ENCODE measurements around the gene CDKL1.
A peak's percentile ranks its signal among the peaks of the same experiment; 100 is the strongest.
"Not testable (repeated sequence)": the region's sequence is repeated elsewhere in the genome, so short reads cannot be mapped to it uniquely, and the experiment has no call there.

The CDKL1 gene

DNA sequence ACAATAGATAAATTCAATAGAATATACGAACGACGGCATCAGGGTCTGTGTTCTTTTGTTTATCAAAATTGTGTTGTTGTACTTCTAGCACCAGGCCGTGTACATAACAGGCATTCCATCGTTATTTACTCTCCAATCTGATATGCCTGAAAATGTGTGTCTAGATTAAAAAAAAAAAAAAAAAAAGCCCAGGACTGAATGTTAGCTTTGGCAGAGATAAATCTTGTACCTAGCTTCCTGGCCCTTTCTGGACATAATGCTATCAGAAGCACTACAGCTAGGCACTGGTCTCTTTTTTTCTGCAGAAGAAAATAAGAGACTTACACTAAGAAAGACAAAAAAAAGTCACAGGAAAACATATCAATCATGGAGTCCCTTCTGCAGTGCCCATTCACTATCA lies 37.0 kb downstream of the CDKL1 start:
- no peak for DNase-seq (ENCODE audit: extremely low read depth in 1 of 2, low read depth in 1 of 2)

DNA sequence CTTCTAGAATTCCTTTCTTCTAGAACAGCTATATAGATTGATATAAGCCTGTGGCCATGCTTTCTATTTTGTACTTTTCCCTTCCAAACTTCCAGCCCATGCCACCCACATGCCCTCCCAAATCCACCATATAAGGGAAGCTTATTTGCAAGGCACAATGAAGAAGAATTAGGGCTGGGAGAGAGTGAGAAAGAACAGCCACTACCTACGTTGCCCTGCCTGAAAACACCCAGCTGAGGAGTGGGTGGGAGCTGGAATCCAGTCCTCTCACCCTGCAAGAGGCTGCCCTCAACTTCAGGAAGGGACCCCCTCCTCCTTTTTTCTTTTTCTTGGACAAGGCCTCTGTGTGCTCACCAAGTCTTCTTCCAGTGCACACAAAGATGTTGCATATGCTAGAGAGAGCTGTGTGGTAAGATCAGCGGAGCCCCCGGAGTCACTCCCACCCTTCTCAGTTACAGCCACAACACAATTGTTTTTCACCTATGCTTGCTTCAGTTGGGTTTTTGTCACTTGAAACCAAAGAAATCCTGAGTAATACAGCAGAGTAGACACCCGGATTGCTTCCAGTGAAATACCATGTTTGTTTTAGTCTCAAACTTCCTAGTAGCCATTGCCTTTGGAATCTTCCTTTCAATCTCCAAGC lies 38.8 kb downstream of the CDKL1 start:
- DNase-seq (ENCODE audit: extremely low read depth in 1 of 2, low read depth in 1 of 2) = no peak

- no peak for DNase-seq (ENCODE audit: extremely low read depth in 1 of 2, low read depth in 1 of 2)
Observed at GRCh38 chr14:50357124-50357523, 39.6 kb downstream of the CDKL1 start.

- DNase-seq (ENCODE audit: extremely low read depth in 1 of 2, low read depth in 1 of 2) = not testable (repeated sequence)
Observed at GRCh38 chr14:50356283-50356682, 40.4 kb downstream of the CDKL1 start.

DNA sequence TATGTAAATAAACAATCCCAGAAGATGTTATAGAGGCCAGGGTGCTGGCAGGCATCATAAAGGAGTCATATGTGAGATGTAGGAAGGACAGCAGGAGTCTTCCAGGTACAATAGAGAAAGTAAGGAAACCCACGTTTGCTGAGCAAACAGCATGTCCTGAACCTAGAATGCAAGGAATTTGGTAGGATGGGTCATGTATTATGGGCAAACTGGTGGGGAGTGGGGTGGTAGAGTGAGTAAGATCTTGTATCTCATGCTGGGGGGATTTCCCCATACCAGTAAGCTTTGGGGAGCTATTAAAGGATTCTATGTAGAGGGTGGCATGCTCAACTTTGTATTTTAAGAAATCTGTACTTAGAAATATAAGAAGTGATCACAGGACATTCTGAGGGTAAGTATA lies 41.0 kb downstream of the CDKL1 start:
- no peak for DNase-seq (ENCODE audit: extremely low read depth in 1 of 2, low read depth in 1 of 2)

DNA sequence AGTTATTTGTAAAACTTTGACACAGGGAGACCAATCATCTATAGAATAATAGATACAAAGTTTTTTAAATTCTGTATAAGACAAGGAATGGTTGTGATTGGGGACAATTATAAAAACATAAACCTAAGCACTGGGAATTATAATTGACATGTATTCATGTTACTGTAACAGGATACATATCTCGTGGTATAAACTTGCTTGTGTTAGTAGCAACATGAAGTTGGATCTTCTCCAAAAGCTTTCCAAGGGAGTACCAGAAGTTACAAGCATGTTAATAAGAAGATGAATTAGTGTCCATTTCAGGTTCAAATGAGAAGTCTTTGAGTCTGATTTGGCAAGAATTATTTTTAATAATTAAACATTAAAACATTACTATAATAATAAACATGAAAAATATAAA lies 42.2 kb downstream of the CDKL1 start:
- DNase-seq (ENCODE audit: extremely low read depth in 1 of 2, low read depth in 1 of 2) = no peak

DNA sequence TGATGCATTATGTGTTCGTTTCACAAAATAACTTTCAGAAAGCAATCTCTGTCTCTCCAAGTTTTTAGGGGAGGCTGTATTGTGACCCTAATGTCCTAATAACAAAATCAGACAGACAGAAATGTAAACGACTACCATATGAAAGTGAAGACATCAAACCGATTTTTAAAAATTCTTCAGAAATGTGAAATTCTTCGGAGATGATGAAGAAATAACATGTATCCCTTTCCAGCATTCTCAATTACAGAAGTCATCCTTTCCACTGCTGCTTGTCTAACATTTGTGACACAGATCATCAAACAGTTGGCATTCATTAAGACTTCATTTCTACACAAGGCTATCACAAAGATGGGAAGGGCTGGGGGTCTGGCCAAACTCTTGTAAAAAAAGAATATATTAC lies 43.6 kb downstream of the CDKL1 start:
- DNase-seq (ENCODE audit: extremely low read depth in 1 of 2, low read depth in 1 of 2) = no peak

DNA sequence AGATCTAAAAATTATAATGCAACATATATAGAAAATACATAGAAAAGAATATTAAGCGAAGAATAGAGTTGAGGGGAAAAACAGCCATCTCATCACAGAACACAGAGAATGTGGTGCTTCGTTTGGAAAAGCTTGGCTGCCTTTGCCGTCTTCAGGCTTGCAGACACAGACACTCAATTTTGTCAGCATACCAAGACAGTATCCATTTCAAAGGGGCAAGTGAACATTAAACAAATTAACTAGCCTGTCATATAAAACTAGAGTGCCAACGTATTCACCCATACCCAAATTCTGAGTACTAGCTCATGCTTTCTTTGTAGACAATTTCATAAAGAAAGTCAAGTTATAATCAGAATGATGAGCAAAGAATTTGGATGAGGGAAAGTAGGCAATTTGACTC lies 44.1 kb downstream of the CDKL1 start:
- no peak for DNase-seq (ENCODE audit: extremely low read depth in 1 of 2, low read depth in 1 of 2)

GRCh38 chr14:50350975-50351374 lies 45.7 kb downstream of the CDKL1 start:
- no peak for DNase-seq (ENCODE audit: extremely low read depth in 1 of 2, low read depth in 1 of 2)

DNA sequence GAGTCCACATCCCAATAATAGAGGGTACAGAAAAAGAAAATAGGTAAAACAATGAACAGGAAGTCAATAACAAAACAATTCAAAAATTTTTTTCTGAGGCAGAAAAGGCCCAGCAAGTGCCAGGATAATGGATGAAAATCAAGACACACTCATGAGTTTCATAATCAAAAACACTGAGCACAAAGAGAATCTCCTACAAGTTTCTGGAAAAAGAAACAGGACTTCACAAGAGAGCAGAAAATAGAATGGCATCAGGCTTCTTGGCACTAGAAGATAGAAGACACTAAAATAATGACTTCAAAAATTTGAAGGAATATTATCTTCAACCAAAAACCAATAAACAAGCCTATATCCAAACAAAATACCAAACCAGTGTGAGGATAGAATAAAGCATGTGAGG lies 47.7 kb downstream of the CDKL1 start:
- DNase-seq (ENCODE audit: extremely low read depth in 1 of 2, low read depth in 1 of 2) = no peak

DNA sequence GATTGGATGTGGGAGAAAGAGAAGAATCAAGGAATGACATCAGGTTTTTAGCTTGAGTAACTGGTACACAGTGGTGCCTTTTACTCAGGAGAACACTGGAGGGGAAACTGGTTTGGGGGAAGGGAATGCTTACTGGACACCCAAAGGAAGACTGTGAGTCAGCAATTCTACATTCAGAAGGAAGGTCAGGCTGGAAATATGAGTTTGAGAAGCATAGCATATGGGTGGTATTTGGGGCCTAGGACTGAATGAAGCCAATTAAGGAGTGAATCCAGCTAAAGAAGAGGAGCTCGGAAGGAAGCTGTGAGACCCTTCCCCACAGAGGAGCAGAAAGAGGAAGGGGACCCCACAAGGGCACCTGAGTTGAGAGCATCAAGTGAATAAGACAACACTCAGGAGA lies 49.2 kb downstream of the CDKL1 start:
- DNase-seq (ENCODE audit: extremely low read depth in 1 of 2, low read depth in 1 of 2) = no peak

GRCh38 chr14:50345846-50346422 lies 50.7 kb downstream of the CDKL1 start:
- no peak for DNase-seq (ENCODE audit: extremely low read depth in 1 of 2, low read depth in 1 of 2)

- no peak for DNase-seq (ENCODE audit: extremely low read depth in 1 of 2, low read depth in 1 of 2)
Observed at GRCh38 chr14:50344876-50345563, 51.7 kb downstream of the CDKL1 start.

- peak; percentile 56 to 81 for DNase-seq (ENCODE audit: extremely low read depth in 1 of 2, low read depth in 1 of 2)
Observed at GRCh38 chr14:50344116-50344775, 52.4 kb downstream of the CDKL1 start.

GRCh38 chr14:50343434-50343833 lies 53.2 kb downstream of the CDKL1 start:
- no peak for DNase-seq (ENCODE audit: extremely low read depth in 1 of 2, low read depth in 1 of 2)

DNA sequence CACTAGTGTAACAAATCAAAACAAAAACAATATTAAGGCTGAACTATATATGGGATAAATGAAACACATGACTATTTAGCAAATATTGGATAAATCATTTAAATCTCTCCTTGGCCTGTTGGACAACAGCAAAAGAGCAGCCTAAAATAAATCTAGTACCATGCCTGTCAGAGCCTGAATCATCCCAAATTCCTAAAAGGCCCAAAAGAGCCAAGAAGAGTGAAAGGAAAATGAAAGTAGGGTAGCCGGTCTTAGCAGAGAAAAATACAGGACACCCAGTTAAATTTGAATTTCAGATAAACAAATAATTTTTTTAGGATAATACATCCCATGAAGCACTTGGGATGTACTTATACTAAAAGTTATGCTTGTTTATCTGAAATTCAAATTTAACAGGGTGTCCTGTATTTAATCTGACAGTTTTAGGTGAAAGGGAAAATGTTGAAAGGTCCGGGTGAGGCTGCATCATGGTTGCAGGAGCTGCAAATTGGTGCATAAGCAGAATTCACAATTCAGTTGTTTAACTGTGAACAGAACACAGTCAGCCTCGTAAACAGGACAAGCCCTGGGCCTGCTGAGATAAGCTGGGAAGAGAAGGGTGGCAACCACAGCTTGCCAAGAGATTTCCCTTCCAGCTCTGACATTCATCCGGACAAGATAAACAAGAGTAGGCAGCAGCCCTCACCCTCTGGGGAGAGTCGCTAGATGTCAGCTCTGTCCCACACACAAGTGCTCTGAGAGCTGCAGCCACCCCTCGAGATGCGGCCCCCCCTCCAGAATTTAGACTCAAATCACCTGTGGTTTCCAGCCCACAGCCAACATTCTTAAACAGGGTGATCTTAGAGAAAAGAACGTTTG lies 54.2 kb downstream of the CDKL1 start:
- peak in 1 of 2 donors; percentile 32 for DNase-seq (ENCODE audit: extremely low read depth in 1 of 2, low read depth in 1 of 2)

- DNase-seq (ENCODE audit: extremely low read depth in 1 of 2, low read depth in 1 of 2) = no peak
Observed at GRCh38 chr14:50340963-50341362, 55.7 kb downstream of the CDKL1 start.

DNA sequence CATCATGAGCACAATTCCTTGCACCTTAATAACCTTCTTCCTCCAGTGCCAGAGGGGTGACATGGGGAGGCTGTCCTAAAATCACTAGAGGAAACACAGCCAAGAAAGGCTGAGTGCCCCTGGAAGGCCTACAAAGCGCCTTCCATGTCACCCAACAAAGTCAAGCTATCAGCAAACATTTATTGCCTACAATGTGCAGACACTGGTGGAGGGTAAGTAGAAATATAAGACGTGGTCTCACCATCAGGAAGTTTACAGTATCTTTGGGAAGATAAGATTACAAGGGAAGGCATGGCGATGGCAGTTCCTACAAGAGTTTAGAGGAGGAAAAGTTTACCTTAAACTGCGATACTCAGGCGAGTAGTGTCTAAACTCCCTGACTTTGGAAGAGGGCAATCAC lies 56.6 kb downstream of the CDKL1 start:
- DNase-seq (ENCODE audit: extremely low read depth in 1 of 2, low read depth in 1 of 2) = no peak

DNA sequence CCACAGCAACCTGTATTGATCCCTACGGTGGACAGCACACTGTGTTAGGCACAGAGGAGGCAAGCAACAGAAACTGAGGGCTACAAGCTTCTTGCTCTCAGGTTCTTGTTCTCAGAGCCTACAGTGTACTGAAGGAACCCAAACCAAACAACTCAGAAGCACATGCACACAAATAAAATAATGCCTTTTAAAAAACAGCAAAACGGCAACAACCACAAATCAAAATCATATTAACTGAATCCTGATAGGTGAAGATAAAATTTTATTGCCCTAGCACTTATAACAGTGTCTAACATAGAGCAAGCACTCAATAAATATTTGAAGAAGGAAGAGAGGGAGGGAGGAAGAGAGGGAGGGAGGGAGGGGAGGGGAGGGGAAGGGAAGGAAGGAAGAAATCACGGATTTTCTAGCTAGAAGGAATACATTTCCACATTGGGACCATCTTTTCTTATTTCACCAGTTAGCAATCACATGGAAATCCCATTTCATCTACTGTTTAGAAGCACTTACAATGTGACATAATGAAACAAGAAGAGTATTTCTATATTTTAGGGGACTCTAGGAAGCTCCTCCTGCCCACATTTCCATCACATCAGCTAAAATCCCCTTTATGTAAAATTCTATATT lies 57.4 kb downstream of the CDKL1 start:
- DNase-seq (ENCODE audit: extremely low read depth in 1 of 2, low read depth in 1 of 2) = no peak

- no peak for DNase-seq (ENCODE audit: extremely low read depth in 1 of 2, low read depth in 1 of 2)
Observed at GRCh38 chr14:50338587-50338986, 58.1 kb downstream of the CDKL1 start.
